Stimulated activated naive CD8-positive, alpha-beta T cell treated with anti-CD3 and anti-CD28 coated beads, Interleukin-15, Interleukin-2, amounts not matched to agents 100 U/mL and 50 U/mL, for 24 hours (primary cell): Measurements from ENCODE around the gene ZCCHC9.
"Not testable (repeated sequence)": the region's sequence is repeated elsewhere in the genome, so short reads cannot be mapped to it uniquely, and the experiment has no call there.

Experiments used
- ATAC-seq: fragments of 150-1000 bp; cut with Tn5 transposase; one replicate; pipeline ENCODE4 v1.10.0; 2021
- DNase-seq: peaks from one replicate; pipeline ENCODE4 v3.0.0; 2021

The ZCCHC9 gene

DNA sequence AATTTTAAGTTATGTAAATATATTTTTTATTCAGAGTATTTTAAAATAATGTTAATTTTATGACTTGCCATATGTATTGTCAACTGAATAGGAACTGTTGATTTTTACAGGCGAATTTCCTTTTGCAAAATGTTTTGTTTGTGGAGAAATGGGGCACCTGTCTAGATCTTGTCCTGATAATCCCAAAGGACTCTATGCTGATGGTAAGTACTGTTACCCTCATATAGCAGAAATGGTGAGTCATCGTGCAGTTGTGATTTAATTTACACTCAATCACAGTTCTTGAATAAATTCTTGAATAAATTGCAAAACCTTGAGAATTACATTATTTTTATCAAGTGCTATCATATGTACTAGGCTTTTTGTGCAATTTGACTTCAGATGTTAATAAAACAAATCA lies 7.4 kb downstream of the ZCCHC9 start:
- DNase-seq (no peak), ATAC-seq (no peak)

DNA sequence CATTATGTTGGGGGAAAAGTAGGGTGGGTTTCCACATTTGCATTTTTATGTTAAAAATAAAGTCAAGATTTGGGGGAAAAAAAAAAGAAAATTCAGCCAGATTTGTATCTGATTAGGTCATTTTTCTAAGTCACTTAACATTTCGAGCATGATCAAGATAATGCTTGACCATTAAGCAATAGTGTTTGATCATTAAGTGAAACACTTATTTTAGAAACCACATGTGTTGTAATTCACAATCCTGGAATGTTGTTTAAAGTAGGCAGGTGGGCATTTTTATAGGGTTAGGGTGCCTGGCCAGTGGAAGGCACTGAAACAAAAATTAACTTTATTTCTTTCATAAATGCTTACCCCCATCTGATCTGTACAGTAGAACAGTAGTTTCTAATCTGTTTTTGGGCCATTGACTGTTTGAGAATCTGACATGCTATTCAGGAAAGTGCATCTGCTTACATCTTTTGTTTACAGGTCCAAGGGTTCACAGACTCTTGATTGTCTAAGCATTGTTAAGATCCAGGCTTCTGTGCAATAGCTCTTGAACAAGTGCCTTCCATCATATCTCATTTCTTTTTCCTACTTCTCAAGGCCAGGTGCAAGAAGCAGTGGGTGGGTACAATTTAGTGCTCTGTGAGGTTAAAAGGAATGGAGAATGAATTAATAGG lies 9.1 kb downstream of the ZCCHC9 start:
- DNase-seq (no peak), ATAC-seq (no peak)

DNA sequence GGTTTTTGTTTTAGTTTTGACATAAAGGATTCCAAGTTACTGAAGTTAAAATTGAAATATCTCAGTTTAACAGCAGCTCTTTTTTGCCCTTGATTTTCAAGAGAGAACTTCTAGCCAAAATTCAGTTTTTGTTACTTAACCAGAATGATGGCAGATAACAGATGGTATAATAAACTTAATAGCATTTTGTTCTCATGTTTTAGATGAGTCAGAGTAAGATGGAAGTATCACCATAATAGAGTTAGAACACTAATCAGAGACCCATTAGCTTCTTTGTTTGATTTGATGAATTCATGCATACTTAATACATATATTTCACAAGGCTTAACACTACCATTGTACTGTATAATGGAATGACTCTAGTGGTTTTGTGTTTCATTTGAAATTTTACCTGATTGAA lies 11.9 kb downstream of the ZCCHC9 start:
- DNase-seq (no peak), ATAC-seq (no peak)

- DNase-seq (no peak), ATAC-seq (no peak)
These were observed 12.3 kb downstream of the ZCCHC9 start for GRCh38 chr5:81313686-81314085.

DNA sequence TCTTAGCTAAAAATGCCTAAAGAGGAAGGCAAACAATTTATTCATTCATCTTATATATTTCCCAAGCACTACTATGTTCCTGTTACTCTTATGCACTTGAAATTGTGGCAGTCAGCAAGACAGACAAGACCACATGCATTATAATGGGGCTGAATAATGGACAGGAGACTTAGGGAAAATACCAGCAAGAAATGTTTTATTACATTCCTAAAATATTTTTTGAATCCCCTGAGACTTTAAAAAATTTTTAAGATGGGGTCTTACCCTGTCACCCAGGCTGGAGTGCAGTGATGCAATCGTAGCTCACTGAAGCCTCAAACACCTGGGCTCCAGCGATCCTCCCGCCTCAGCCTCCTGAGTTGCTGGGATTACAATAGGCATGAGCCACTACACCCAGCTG lies 13.2 kb downstream of the ZCCHC9 start:
- no peak for ATAC-seq
- DNase-seq, result no peak

- ATAC-seq (no peak), DNase-seq (no peak)
These were observed 13.9 kb downstream of the ZCCHC9 start for GRCh38 chr5:81315336-81315735.

DNA sequence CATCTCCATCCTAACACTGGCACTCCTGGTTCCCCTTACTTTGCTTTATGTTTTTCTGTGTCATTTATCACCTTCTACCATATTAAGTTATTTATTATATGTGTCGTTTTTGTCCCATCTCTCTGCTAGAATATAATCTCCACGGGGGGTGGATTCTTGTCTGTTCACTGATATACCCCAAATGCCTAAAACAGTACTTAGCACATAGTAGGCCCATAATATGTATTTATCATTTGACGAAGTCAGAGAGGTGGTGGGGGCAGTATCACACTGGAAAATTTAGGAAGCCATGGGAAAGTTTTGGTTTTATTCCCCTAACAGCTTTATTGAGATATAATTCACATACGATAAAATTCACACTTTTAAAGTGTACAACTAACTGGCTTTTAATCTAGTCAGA lies 14.4 kb downstream of the ZCCHC9 start:
- ATAC-seq, result no peak

DNA sequence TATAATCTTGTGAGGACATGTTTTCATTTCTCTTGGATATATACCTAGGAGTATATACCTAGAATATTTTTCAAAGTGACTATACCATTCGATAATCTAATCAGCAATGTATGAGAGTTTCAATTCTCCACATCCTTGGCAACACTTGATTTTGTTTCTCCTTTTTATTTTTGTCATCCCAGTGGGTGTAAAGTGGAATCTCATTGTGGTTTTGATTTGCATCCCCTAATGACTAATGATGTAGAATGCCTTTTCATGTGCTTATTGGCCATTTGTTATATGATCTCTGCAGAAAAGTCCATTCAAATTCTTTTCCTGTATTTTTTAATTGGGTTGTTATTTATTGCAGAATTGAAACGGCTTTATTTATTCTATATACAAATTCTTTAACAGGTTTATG lies 15.2 kb downstream of the ZCCHC9 start:
- DNase-seq, result no peak
- ATAC-seq, result no peak

More for the DNA sequence above, 14.4 kb downstream of the ZCCHC9 start:
- no peak for DNase-seq

GRCh38 chr5:81317536-81317935 lies 16.1 kb downstream of the ZCCHC9 start:
- ATAC-seq, result no peak

DNA sequence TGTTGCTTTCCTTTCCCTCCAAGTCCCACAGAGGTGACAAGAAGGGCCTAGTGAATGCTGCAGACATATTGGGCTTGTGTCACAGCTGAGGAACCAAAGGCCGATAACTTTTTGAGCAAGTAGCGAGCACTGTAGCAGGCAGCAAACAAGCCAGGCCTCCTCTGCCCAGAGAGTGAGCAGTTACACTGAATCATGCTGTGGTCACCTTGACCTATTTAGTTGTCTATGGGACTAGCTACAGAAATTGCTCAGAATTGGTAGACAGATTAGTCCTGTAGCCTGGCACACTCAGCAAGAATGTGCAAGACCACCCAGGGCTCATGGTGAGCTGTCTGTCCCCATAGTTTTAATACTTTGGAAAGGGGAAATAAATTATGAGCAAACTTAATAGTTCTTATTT lies 25.2 kb downstream of the ZCCHC9 start:
- ATAC-seq (peak; percentile 43), DNase-seq (no peak)

More at GRCh38 chr5:81317536-81317935, 16.1 kb downstream of the ZCCHC9 start:
- no peak for DNase-seq

- DNase-seq (no peak), ATAC-seq (no peak)
These were observed 33.1 kb downstream of the ZCCHC9 start for GRCh38 chr5:81334304-81335061.

DNA sequence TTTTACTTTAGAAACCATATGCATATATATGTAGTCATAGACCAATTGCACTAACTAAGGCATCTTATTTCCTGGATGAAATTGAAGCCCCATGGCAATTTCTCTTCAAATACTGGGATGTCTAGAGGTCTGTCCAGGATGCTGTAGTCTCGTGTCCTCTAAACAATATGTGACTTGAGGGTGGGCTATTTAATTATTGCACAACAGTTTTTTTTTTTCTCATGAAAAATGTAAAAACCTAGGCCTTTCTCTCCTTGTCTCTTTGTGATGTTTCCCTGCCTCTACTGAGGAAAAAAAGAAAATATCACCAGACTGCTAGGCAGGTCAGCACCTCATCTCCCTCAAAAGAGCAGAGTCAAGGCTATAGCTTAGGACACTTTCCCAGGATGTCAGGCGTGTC lies 34.6 kb downstream of the ZCCHC9 start:
- ATAC-seq (no peak), DNase-seq (no peak)

DNA sequence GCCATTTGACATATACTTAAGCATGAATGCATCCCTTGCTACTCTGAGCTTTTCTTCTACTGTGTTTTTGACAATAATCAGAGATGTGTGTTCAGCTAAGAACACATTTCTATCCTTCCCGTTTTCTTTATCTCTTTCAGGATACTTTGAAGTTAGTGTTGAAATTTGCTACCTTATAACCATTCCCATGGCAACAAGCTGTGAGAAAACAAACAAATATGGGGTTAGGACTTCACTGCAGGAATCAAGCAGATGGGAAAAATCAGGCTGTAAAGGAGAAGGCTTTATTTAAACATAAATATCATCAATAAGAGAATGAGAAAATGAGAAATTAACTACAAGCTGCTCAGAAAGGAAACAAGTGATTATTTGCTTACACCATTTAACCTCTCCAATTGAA lies 35.2 kb downstream of the ZCCHC9 start:
- ATAC-seq, result no peak

GRCh38 chr5:81337803-81338202 lies 36.4 kb downstream of the ZCCHC9 start:
- DNase-seq (no peak), ATAC-seq (no peak)

More for the DNA sequence above, 35.2 kb downstream of the ZCCHC9 start:
- no peak for DNase-seq

DNA sequence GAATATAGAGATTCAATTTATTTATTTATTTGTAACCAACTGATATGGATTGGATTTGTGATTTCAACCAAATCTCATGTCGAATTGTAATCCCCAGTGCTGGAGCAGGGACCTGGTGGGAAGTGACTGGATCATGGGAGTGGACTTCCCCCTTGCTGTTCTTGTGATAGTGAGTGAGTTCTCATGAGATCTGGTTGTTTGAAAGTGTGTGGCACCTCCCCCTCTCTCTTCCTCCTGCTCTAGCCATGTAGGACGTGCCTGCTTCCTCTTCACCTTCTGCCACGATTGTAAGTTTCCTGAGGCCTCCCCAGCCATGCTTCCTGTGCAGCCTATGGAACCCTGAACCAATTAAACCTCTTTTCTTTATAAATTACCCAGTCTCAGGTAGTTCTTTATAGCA lies 36.8 kb downstream of the ZCCHC9 start:
- not testable (repeated sequence) for DNase-seq, ATAC-seq

DNA sequence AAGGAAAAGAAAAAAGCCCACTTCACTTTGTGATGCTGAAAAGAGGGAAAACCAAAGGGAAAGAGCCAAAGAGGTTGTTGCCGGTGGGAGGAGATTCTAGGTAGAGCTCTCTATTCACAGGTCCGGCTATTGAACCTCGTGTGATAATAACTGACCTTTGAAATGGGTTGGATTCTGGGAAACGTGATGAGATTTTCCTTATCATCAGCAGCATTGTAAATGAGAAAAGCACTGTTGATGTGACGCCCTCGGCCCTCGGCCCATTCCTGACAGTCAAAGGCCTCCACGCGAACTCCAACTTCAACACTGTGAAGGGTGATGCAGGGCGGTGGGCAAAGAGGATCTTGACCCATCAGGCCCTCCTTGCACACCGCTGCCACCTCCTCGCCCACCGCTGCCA lies 43.3 kb downstream of the ZCCHC9 start:
- DNase-seq, result no peak
- no peak for ATAC-seq

DNA sequence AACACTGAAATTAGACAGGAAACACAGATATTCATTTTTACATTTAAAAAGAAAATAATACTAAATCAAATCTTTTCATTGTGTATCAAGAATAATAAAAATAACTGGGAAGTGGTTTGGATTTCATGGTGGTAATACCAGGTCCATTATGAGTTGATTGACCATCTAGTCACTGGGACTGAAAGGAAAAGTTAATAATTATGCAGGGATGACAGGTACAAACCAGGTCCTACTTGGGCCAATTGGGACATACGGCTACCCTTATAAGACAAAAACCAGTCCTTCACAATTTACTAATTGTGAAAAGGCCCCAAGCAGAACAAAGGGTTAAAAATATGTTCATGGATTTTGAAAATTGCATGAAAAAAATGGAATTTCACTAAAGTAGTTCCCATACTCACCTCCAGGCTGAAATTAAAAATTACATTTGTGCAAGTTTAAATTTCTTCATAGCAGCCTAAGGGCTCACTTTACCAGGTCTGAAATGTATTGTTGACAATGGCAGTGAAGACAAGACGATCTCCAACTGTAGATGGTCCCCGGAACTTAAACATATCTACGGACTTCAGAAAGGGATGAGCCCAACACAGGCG lies 44.1 kb downstream of the ZCCHC9 start:
- ATAC-seq (no peak), DNase-seq (no peak)

DNA sequence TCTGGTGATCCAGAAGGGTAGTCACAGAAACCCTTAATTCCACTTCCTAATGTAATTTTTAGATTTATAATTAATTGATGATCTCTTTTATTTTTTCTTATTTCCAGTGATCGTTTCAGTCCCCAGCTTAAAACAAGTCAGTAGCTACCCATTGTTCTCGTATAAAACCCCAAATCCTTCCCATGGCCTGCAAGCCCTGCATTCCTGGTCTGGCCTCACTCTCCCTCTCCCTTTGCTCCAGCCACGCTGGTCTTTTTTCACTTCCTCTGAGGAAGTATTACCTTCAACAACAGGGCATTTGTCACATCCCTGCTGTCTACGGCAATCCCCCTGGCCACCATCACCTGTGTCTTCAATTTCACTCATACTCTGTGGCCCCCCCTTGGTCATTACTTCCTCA lies 47.8 kb downstream of the ZCCHC9 start:
- DNase-seq, result no peak
- ATAC-seq, result no peak

DNA sequence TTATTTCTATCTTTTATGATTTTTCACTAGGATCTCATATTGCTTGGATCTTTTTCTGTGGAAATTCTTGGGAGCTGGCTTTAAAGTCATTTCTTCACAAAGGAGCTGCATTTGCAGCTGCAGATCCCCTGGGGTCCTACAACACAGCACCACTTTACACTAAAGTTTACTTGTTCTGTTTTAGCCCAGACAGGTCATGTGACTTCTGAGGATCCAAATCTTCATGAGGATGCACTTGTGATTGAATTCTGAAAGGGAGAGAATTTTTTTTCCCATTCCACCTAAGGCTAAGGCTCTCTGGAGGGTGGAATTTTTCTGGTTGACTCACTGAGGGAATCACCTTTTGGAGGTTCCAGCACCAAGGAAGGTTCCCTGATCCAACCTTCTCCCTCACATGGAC lies 49.1 kb downstream of the ZCCHC9 start:
- DNase-seq (no peak), ATAC-seq (no peak)

GRCh38 chr5:81353189-81353588 lies 51.8 kb downstream of the ZCCHC9 start:
- no peak for DNase-seq
- ATAC-seq, result no peak

GRCh38 chr5:81354093-81354492 lies 52.7 kb downstream of the ZCCHC9 start:
- ATAC-seq, result no peak
- no peak for DNase-seq

DNA sequence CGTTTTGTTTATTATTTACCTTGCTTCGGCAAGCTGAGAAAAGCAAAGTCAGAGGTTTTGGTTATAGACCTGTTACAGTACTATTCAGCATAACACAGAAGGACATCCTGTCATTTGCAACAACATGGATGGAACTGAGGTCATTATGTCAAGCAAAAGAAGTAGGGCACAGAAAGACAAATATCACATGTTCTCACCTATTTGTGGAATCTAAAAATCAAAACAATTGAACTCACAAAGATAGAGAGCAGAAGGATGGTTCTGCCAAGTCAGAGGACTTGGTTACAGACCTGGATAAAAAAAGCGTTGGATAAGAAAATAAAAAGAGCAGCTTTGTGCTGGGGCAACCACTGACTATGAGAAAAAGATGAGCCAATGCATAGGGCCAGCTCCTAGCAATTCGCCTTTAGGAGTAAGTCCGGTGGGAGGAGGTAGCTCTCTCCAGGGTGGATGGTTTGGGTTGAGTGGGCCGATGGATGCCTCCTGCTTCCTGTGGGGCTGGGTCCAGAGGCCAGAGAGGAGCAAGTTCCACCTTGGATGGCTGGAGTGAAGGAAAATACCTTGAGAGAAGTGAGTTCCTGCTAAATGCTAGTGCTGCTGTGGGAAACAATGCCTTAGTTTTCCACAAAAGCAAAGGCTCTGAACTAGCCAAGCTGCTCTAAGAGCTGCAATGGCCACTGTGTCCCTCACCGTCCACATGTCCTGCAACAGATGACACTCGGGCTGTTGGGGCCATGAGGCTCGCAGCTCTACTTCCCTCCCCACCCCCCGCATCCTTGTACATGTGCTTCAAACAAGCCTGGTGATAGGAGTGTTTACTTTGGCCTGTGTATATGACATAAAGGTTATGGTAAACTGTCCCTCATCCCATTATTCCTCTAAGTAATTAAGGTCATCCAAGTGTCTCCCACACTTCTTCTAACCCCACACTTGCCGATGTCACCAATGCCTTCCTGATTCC lies 54.2 kb downstream of the ZCCHC9 start:
- ATAC-seq (no peak), DNase-seq (no peak)
